Spleen (tissue), 7 donors: ENCODE measurements around the gene UNC50.

ENCODE experiments used
- CTCF ChIP-seq, 11 experiments: fragments of 200-600 bp in 7 of 11; fragments of 450-650 bp in 4 of 11; sonication (generic) in 4 of 11; IDR thresholded peaks in 8 of 11; conservative IDR thresholded peaks in 3 of 11; 1 replicate in 7 of 11; 2 replicates in 4 of 11; pipeline versions ENCODE4 v1.4.0 to v1.8.0; 2016 to 2021; ENCODE audit warnings: antibody characterized with exemption in 11 of 11, inconsistent platforms in 4 of 11, mild to moderate bottlenecking in 1 of 11
- POLR2A ChIP-seq, 3 donors: fragments of 450-650 bp; IDR thresholded peaks; one replicate each; pipeline ENCODE4 v1.5.1; 2017; ENCODE audit warnings: antibody characterized with exemption in 3 of 3, mild to moderate bottlenecking in 1 of 3
- POLR2AphosphoS5 ChIP-seq, 3 donors: sonication (generic); formaldehyde crosslinking; IDR thresholded peaks; one replicate each; pipeline ENCODE4 v1.5.1; 2017; ENCODE audit warnings: antibody characterized with exemption in 3 of 3
- donor health status: DM: no; HTN: no; CAD: no; lungs with moderate emphysema.
- donor health status: DM: no; HTN: no; CAD: no.
- donor health status: DM: no; HTN: no; CAD: no.

- TF ChIP-seq CTCF (IDR thresholded peaks at IDR 0.05 in 8 of 11, conservative IDR thresholded peaks at IDR 0.05 in 3 of 11), result no peak
- no peak for TF ChIP-seq POLR2A (IDR thresholded peaks at IDR 0.05)
- no peak for TF ChIP-seq POLR2AphosphoS5 (IDR thresholded peaks at IDR 0.05)
Measured at GRCh38 chr2:98643496-98644100, 35.2 kb downstream of the UNC50 start.
